ENCODE data around the gene IQGAP3. TPM values are rescaled to one million over a fixed set of nuclear protein-coding genes. Genes with fewer than 3 reads are reported as not detected.

The IQGAP3 gene
- total RNA-seq, 2 donors from 2014 or later = 2.2 to 3.5 TPM

DNA sequence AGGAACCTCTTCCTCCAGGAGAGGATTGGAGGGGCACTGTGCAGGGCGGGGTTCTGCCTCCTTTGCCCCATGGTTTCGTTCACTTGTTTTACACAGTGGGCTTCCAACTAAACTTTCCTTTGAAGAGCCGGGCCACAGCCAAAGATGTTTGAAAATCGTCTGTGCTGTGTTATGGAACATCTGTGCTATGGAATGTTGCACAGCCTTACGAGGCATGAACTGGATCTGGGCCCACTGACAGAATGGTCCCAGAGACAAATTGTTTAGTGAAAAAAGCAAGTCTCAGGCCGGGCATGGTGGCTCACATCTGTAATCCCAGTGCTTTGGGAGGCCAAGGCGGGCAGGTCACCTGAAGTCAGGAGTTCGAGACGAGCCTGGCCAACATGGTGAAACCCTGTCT, 59.2 kb downstream of the IQGAP3 start:
- no peaks in the 10 kb centered on the region for H3K36me3 ChIP-seq
- DNase-seq (ENCODE audit: low spot score) = no peak
- H3K27me3 ChIP-seq (replicated peaks; ENCODE audit: insufficient read depth) = no peaks in the 10 kb centered on the region
- TF ChIP-seq CTCF (IDR thresholded peaks at IDR 0.05) = no peak
- H3K4me3 ChIP-seq = no peak overlapping the region
- H3K27ac ChIP-seq = no peak overlapping the region
- H3K4me1 ChIP-seq (ENCODE audit: control insufficient read depth in 1 of 2, low read depth in 2 of 2) = peaks cover 20 to 32% of the 10 kb centered on the region in 2 donors
- ATAC-seq (ENCODE audit: insufficient number of reproducible peaks, low FRiP score, low read depth) = no peak
- H3K9me3 ChIP-seq = no peaks in the 10 kb centered on the region

GRCh38 chr1:156511644-156512043, 60.7 kb downstream of the IQGAP3 start:
- ATAC-seq (ENCODE audit: insufficient number of reproducible peaks, low FRiP score, low read depth) = no peak
- no peak for DNase-seq (ENCODE audit: low spot score)
- no peak overlapping the region for H3K4me3 ChIP-seq
- H3K27me3 ChIP-seq (replicated peaks; ENCODE audit: insufficient read depth) = no peaks in the 10 kb centered on the region
- no peaks in the 10 kb centered on the region for H3K9me3 ChIP-seq
- no peak for TF ChIP-seq CTCF (IDR thresholded peaks at IDR 0.05)
- peaks cover 25 to 42% of the 10 kb centered on the region in 2 donors for H3K4me1 ChIP-seq (ENCODE audit: control insufficient read depth in 1 of 2, low read depth in 2 of 2)
- H3K36me3 ChIP-seq = no peaks in the 10 kb centered on the region
- peak overlapping the region in 1 of 2 donors; percentile 95 for H3K27ac ChIP-seq

GRCh38 chr1:156510709-156511108, 61.7 kb downstream of the IQGAP3 start:
- TF ChIP-seq CTCF (IDR thresholded peaks at IDR 0.05) = no peak
- Histone ChIP-seq H3K27me3 (replicated peaks; ENCODE audit: insufficient read depth) (no peaks in the 10 kb centered on the region), H3K9me3 (no peaks in the 10 kb centered on the region), H3K27ac (peak overlapping the region; percentile 94 to 95), H3K4me3 (peak overlapping the region; percentile 15), H3K36me3 (no peaks in the 10 kb centered on the region), H3K4me1 (ENCODE audit: control insufficient read depth in 1 of 2, low read depth in 2 of 2) (peaks cover 25 to 47% of the 10 kb centered on the region in 2 donors)
- ATAC-seq (ENCODE audit: insufficient number of reproducible peaks, low FRiP score, low read depth) (peak; percentile 64), DNase-seq (ENCODE audit: low spot score) (peak; percentile 92)

DNA sequence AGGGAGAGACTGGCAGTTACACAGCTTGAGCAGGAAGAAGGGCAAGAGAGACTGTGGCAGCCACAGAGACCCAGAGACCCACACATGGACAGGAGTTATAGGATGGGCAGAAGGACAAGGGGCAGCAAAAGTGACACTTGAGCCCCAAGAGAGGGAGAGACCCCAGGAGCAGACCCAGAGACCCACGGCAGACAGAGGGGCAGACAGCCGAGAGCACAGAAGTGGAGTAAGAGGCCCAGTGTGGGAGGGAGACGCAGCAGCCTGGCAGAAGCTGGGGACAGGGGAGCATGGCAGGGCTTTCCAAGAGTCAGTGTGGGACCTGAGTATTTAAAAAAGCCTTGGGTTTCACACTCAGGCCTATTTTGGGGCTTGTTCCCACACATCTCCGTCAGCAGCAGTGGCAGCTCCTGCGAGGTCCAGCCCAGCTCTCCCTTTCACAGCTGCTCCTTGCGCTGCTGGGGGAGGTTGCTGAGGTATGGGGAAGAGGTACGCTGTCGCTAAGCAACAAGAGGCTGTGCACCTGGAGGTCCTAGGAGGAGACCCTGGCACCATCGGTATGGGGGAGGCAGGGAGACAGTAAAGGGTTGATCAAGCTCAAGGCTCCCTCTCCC, 62.8 kb downstream of the IQGAP3 start:
- peaks cover 28 to 54% of the 10 kb centered on the region in 2 donors for H3K4me1 ChIP-seq (ENCODE audit: control insufficient read depth in 1 of 2, low read depth in 2 of 2)
- no peak overlapping the region for H3K4me3 ChIP-seq
- no peak for ATAC-seq (ENCODE audit: insufficient number of reproducible peaks, low FRiP score, low read depth)

GRCh38 chr1:156508955-156509234, 63.5 kb downstream of the IQGAP3 start:
- DNase-seq (ENCODE audit: low spot score) (no peak), ATAC-seq (ENCODE audit: insufficient number of reproducible peaks, low FRiP score, low read depth) (no peak)
- peak overlapping the region; percentile 94 to 95 for H3K27ac ChIP-seq
- H3K9me3 ChIP-seq = no peaks in the 10 kb centered on the region
- no peaks in the 10 kb centered on the region for H3K36me3 ChIP-seq
- H3K27me3 ChIP-seq (replicated peaks; ENCODE audit: insufficient read depth) = no peaks in the 10 kb centered on the region
- peaks cover 34 to 60% of the 10 kb centered on the region in 2 donors for H3K4me1 ChIP-seq (ENCODE audit: control insufficient read depth in 1 of 2, low read depth in 2 of 2)
- no peak for TF ChIP-seq CTCF (IDR thresholded peaks at IDR 0.05)
- peak overlapping the region; percentile 8 for H3K4me3 ChIP-seq

More for the DNA sequence above, 62.8 kb downstream of the IQGAP3 start:
- TF ChIP-seq CTCF (IDR thresholded peaks at IDR 0.05) = no peak
- H3K36me3 ChIP-seq = no peaks in the 10 kb centered on the region
- peak overlapping the region; percentile 94 to 95 for H3K27ac ChIP-seq
- H3K9me3 ChIP-seq = no peaks in the 10 kb centered on the region
- H3K27me3 ChIP-seq (replicated peaks; ENCODE audit: insufficient read depth) = no peaks in the 10 kb centered on the region
- DNase-seq (ENCODE audit: low spot score) = no peak
